Neuron (in vitro differentiated cells): ENCODE results near the gene DDR1.

Source experiments
- H2AFZ ChIP-seq: one replicate; pipeline ENCODE4 v1.6.1; 2013; ENCODE audit warnings: low read depth, mild to moderate bottlenecking, inconsistent platforms, low read length, moderate library complexity
- H3K27me3 ChIP-seq: one replicate; pipeline ENCODE4 v1.6.1; 2013; ENCODE audit warnings: low read length; ENCODE audit not compliant: insufficient read depth
- H3K36me3 ChIP-seq: one replicate; pipeline ENCODE4 v1.6.1; 2013; ENCODE audit warnings: low read length; ENCODE audit not compliant: insufficient read depth
- H3K4me1 ChIP-seq: one replicate; pipeline ENCODE4 v1.6.1; 2013; ENCODE audit warnings: low read length; ENCODE audit not compliant: insufficient read depth
- H3K4me3 ChIP-seq: 2 replicates; pipeline ENCODE4 v1.5.1; 2013; ENCODE audit warnings: mild to moderate bottlenecking, low read length, moderate library complexity
- H3K9me3 ChIP-seq: one replicate; pipeline ENCODE4 v1.6.1; 2013; ENCODE audit warnings: low read length

Gene DDR1

DNA sequence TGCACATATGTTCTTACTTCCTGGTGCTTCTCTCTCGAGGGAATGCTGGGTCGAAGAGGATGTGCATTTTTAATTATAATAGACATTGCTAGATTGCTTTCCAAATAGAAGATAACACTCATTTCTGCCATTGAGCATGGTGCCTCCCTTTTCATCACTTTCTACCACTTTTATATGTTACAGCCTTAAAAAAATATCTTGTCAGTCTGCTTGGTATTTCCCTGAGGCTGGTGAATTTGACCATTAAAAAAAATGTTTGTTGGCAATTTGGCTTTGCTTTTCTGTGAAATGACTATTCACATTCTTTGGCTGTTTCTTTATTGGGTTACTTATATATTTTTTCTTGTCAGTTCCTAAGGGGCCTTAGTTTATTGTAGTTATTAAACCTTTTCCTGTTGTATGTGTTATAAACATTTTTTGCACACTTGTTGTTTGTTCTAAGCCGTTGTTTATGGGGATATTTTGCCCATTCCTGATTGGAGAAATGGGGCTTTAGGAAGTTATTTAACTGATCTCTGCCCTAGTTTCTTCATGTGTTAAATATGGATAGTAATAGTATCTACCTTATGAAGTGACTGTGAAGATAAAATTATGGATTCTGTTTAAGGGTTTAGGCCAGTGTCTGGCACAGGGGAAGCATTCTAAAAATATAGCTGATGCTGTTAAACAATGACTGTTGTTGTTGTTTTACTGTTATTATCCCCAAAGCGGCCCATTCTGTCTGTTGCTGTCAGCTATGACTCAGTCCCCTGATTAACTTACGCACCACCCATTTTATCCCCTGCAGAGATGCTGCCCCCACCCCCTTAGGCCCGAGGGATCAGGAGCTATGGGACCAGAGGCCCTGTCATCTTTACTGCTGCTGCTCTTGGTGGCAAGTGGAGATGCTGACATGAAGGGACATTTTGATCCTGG, 3.8 kb downstream of the DDR1 start:
- Histone ChIP-seq H3K27me3 (no peaks in the 10 kb centered on the region), H3K4me3 (no peak overlapping the region), H3K4me1 (peaks cover 33% of the 10 kb centered on the region), H3K36me3 (peaks cover 60% of the 10 kb centered on the region), H2AFZ (no peak overlapping the region), H3K9me3 (no peaks in the 10 kb centered on the region)

DNA sequence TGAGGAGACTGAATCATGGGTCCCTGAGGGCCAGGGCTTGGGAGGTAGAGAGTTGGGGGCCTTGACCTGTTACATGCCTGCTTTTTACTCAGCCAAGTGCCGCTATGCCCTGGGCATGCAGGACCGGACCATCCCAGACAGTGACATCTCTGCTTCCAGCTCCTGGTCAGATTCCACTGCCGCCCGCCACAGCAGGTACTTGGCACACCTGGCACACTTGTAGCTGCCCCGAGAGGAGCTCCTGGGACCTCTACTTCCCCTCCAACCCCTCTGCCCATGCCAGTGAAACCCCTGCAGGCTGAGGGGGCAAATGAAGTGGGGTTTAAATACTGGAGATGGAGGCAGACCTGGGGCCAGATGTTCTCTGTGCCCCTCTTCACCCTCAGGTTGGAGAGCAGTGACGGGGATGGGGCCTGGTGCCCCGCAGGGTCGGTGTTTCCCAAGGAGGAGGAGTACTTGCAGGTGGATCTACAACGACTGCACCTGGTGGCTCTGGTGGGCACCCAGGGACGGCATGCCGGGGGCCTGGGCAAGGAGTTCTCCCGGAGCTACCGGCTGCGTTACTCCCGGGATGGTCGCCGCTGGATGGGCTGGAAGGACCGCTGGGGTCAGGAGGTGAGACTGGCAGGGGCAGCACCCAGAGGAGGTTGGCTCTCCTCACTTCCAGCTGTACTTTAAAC, 4.6 kb downstream of the DDR1 start:
- Histone ChIP-seq H2AFZ (no peak overlapping the region), H3K27me3 (no peaks in the 10 kb centered on the region), H3K4me1 (peaks cover 29% of the 10 kb centered on the region), H3K4me3 (no peak overlapping the region), H3K9me3 (no peaks in the 10 kb centered on the region), H3K36me3 (peaks cover 67% of the 10 kb centered on the region)

DNA sequence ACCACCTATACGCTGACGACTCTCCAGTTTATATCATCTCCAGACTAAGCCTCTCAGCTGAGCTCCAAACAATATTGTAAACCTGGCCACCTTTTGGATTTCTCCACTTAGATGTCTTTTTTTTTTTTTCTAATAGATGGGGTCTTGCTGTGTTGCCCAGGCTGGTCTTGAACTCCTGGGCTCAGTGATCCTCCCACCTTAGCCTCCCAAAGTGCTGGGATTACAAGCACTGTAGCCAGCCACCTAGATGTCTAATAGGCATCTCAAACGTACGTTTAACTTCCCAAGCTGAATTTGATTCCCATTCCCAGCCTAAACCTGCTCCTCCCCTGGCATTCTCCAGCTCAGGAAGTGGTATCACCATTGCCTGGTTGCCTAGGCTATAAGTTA, 5.2 kb downstream of the DDR1 start:
- H3K36me3 ChIP-seq = peaks cover 72% of the 10 kb centered on the region
- no peak overlapping the region for H2AFZ ChIP-seq
- no peak overlapping the region for H3K4me3 ChIP-seq
- no peaks in the 10 kb centered on the region for H3K9me3 ChIP-seq
- H3K4me1 ChIP-seq = peaks cover 29% of the 10 kb centered on the region
- H3K27me3 ChIP-seq = no peaks in the 10 kb centered on the region

DNA sequence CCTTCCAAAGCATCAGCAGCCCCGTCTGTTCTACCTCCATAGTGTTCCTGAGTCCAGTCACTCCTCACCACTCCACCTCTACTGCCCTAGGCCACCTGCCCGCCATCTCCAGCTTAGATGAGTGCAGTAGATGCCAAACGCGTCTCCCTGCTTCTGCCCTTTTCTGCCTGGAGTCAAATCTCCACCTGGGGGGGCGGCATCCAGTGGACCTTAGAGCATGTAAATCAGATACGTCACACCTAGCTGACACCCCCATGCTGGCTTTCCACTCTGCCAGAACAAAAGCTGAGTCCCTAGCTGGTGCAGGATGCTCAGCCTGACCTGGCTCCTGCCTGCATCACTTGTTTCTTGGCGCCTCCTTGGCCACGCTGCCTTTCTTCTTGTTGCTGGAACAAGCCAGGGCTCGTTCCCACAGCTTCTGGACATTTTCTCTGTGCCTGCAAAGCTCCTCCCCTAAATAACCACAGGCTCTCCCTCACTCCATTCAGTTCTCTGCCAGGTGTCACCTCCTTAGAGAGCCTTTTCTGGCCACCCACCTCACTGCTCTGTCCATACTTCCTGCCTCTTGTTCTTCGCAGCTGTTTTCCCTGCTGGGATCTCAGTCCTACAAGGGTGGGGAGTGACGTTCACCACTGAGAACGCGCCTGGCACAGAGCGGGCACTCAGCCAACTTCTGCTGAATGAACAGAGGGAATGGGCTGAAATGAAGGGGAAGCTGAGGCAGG, 5.8 kb downstream of the DDR1 start:
- Histone ChIP-seq H3K4me3 (no peak overlapping the region), H2AFZ (no peak overlapping the region), H3K9me3 (no peaks in the 10 kb centered on the region), H3K27me3 (no peaks in the 10 kb centered on the region), H3K36me3 (peaks cover 78% of the 10 kb centered on the region), H3K4me1 (peaks cover 24% of the 10 kb centered on the region)

DNA sequence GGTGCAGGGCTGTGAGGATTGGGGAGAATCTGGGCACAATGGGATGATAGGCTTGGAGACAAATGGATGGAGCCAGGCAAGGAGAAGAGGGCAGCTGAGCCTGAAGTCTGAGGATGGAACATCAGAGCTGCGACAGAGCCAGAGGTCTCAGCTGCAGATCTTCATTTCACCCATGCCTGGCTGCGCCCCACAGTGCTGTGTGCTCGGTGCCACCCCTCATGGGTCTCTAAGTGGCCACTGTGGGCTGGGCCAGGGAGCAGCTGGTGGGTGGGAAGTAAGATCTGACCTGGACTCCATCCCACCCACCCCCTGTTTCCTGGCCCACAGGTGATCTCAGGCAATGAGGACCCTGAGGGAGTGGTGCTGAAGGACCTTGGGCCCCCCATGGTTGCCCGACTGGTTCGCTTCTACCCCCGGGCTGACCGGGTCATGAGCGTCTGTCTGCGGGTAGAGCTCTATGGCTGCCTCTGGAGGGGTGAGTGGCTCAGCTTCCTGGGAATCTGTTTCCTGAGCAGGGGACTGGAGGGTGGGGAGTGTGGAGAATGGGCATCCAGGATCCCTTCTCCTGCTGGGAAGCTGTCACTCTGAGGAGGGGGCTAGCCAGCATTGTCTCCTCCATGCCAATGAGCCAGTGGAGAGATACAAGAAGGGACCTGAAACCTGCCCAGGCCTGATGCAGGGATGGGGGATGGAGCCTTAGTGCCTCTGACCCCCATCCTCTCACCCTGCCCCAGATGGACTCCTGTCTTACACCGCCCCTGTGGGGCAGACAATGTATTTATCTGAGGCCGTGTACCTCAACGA, 6.5 kb downstream of the DDR1 start:
- peaks cover 17% of the 10 kb centered on the region for H3K4me1 ChIP-seq
- H3K27me3 ChIP-seq = no peaks in the 10 kb centered on the region
- H3K4me3 ChIP-seq = no peak overlapping the region
- H2AFZ ChIP-seq = no peak overlapping the region
- peaks cover 80% of the 10 kb centered on the region for H3K36me3 ChIP-seq
- no peaks in the 10 kb centered on the region for H3K9me3 ChIP-seq

DNA sequence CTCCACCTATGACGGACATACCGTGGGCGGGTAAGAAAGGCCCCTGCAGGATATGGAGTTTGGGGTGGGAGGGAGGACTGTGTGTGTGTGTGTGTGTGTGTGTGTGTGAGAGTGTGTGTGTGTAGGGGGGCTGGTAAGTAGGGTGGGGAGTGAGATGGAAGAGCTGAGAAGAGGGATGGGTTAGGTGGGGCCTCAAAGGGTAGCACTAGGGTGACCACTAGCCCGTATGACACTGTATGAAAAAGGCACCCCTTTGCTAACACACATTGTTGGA, 7.1 kb downstream of the DDR1 start:
- Histone ChIP-seq H3K4me1 (peaks cover 12% of the 10 kb centered on the region), H3K4me3 (no peak overlapping the region), H3K36me3 (peaks cover 85% of the 10 kb centered on the region), H3K27me3 (no peaks in the 10 kb centered on the region), H3K9me3 (no peaks in the 10 kb centered on the region), H2AFZ (no peak overlapping the region)

DNA sequence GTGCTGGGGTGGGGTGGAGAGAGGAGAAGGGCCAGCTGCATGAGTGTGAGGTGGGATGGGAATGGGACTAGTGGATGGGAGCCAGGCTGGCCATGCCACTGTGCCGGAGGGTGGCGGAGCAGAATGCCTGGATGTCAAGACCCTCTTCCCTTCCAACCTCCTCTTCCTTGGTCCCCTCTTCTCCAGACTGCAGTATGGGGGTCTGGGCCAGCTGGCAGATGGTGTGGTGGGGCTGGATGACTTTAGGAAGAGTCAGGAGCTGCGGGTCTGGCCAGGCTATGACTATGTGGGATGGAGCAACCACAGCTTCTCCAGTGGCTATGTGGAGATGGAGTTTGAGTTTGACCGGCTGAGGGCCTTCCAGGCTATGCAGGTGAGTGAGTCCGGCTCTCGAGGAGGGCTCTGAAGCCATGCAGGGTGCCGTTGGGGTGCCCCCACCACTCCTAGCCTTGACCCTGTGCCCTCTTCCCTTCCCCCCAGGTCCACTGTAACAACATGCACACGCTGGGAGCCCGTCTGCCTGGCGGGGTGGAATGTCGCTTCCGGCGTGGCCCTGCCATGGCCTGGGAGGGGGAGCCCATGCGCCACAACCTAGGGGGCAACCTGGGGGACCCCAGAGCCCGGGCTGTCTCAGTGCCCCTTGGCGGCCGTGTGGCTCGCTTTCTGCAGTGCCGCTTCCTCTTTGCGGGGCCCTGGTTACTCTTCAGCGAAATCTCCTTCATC, 7.7 kb downstream of the DDR1 start:
- Histone ChIP-seq H3K27me3 (no peaks in the 10 kb centered on the region), H3K4me1 (peaks cover 6% of the 10 kb centered on the region), H3K4me3 (no peak overlapping the region), H3K36me3 (peaks cover 91% of the 10 kb centered on the region), H3K9me3 (no peaks in the 10 kb centered on the region), H2AFZ (no peak overlapping the region)

DNA sequence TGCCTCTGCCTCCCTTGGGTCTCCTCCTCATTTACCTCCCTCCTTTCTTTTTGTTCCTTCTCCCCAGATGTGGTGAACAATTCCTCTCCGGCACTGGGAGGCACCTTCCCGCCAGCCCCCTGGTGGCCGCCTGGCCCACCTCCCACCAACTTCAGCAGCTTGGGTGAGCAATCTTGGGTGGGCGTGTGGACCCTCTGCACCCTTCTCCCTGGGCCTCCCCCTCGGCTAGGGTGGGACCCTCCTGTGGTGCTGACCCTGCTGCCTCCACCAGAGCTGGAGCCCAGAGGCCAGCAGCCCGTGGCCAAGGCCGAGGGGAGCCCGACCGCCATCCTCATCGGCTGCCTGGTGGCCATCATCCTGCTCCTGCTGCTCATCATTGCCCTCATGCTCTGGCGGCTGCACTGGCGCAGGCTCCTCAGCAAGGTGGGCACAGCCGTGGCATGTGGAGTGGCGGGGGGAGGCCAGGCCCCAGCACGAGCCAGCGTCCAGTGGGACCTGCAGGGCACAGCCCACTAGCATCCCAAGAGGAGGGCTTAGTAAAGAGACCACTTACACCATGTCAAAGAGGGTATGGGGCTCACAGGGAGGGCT, 8.8 kb downstream of the DDR1 start:
- H3K9me3 ChIP-seq = no peaks in the 10 kb centered on the region

DNA sequence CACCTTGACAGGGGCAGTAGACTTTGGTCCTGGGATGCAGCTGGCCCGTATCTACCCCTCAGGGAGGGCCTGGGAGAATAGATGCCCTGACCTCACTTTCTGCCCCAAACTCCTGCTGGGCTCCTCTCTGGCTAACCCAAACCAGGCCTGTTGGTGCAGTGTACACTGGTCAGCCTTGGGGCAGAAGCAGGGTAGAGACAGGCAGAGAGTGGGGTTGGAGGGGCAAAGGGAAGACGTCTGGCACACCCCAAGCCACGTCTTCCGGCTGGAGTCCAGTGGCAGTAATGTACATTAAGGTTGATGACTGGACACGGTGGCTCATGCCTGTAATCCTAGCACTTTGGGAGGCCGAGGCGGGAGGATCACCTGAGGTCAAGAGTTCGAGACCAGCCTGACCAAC, 9.3 kb downstream of the DDR1 start:
- H3K36me3 ChIP-seq = peaks cover 98% of the 10 kb centered on the region
- no peaks in the 10 kb centered on the region for H3K9me3 ChIP-seq
- H3K4me3 ChIP-seq = no peak overlapping the region
- H3K27me3 ChIP-seq = no peaks in the 10 kb centered on the region
- H2AFZ ChIP-seq = no peak overlapping the region
- no peaks in the 10 kb centered on the region for H3K4me1 ChIP-seq

More for the DNA sequence above, 8.8 kb downstream of the DDR1 start:
- H3K4me3 ChIP-seq = no peak overlapping the region
- no peak overlapping the region for H2AFZ ChIP-seq
- H3K36me3 ChIP-seq = peaks cover 98% of the 10 kb centered on the region
- no peaks in the 10 kb centered on the region for H3K27me3 ChIP-seq
- no peaks in the 10 kb centered on the region for H3K4me1 ChIP-seq

DNA sequence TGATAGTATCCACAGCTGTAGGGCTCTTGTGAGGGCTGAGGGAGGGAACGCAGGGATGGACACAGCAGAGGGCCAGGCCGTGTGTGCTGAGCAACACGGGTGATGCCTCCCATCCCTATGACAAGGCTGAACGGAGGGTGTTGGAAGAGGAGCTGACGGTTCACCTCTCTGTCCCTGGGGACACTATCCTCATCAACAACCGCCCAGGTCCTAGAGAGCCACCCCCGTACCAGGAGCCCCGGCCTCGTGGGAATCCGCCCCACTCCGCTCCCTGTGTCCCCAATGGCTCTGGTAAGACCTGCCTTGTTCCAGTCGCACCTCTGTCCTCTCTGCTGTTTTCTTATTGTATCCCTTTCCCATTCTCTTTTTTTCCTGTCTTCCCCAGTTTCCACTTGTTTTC, 10.1 kb downstream of the DDR1 start:
- Histone ChIP-seq H3K36me3 (peaks cover 98% of the 10 kb centered on the region), H3K27me3 (no peaks in the 10 kb centered on the region), H3K4me3 (no peak overlapping the region), H2AFZ (no peak overlapping the region), H3K4me1 (no peaks in the 10 kb centered on the region), H3K9me3 (no peaks in the 10 kb centered on the region)

DNA sequence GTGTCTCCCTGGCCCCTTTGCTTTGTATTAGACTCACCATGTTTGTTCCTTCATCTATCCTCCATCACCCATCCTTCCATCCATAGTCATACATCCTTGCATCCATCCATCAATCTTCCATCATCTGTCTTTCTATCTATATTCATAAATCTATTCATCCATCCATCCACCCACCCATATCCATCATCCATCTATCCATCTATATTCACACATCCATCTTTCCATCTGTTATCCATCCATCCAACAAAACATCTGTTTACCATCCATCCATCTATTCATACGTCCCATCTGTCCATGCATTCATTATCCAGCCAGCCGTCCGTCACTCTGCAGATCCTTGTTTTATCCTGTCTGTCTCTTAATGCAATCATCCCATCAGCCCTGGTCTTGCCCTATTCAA, 10.6 kb downstream of the DDR1 start:
- H2AFZ ChIP-seq = no peak overlapping the region
- no peaks in the 10 kb centered on the region for H3K9me3 ChIP-seq
- H3K36me3 ChIP-seq = peaks cover 98% of the 10 kb centered on the region
- no peak overlapping the region for H3K4me3 ChIP-seq
- no peaks in the 10 kb centered on the region for H3K4me1 ChIP-seq
- H3K27me3 ChIP-seq = no peaks in the 10 kb centered on the region

DNA sequence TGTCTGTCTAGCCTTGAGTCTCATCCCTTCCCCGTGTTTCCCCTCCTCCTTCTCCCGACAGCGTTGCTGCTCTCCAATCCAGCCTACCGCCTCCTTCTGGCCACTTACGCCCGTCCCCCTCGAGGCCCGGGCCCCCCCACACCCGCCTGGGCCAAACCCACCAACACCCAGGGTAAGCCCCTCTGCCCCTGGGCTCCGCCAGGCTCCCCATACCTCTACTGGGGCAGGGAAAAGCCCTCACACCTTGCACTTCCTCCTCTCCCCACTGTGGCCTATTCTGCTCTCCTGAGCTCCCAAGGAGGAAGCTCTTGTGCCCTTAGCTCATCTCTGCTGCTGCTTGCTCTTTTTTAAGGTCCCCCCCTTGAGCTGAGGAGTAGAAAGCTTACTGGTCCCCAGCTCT, 11.0 kb downstream of the DDR1 start:
- H3K9me3 ChIP-seq = no peaks in the 10 kb centered on the region
- H3K4me3 ChIP-seq = no peak overlapping the region
- no peaks in the 10 kb centered on the region for H3K27me3 ChIP-seq
- H2AFZ ChIP-seq = no peak overlapping the region
- no peaks in the 10 kb centered on the region for H3K4me1 ChIP-seq
- peaks cover 98% of the 10 kb centered on the region for H3K36me3 ChIP-seq
